HG03139 (cell line): ENCODE results near the gene ZNHIT6.

ENCODE experiments used
- ATAC-seq: cut with Tn5 transposase; IDR thresholded peaks from one replicate; pipeline ENCODE4 v1.9.1; 2021; ENCODE audit not compliant: unreplicated experiment

Gene ZNHIT6

DNA sequence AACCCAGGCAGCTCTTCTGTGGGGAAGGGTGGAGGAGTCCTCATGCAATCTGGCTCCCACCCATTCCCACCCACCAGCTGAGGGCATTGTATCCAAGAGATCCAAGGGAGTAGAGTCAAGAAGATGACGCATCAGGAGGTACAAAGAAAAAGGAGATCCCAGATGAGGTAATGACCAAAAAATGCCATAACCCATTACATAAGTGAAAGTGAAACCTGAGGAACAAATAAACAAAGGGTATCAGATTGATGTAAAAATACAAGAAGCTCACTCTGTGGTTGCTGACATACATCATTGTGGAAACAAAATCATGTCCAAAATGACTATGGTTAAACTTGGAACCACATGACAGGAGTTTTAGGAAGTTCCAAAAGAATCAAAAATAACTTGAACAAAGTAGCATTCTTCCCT lies 85.2 kb downstream of the ZNHIT6 start:
- no peak for ATAC-seq

DNA sequence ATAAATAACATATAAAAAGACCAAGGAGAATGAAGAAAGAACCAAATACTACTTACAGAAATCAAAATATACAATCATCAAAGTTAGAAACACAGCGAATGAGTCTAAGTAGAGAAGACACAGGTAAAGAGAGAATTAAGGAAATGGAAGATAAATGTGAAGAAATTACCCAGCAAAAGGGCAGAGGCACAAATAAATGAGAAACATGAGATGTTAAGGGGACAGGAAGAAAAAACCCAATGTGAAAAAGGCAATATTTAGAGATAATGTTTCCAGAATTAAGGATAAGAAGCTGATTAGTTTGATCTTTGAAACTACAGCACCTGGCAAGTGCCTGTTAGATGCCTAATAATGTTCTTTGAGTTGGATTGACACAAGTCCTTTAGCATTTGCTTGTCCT lies 86.8 kb downstream of the ZNHIT6 start:
- ATAC-seq = no peak

DNA sequence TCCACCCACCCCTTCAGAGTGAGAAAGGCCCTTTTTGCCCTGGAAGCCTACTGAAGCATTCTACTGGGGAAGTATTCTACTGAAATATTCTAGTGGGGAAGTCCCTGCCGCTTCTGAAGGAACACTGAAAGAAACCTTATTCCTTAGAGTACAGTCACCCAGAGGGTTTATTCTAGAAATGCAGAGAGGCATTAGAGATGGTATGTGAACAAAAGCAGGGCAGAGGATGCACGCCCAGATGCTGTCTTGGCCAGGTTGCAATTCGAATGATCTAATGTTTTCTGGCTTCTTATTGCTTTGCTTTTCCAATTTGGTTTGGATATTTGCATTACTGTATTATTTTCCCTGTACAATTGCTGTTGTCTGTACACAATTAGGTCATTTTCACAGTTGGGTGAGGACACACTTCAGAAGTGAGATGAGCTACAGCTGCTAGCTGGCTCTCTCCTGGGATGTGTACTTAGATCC lies 90.6 kb downstream of the ZNHIT6 start:
- ATAC-seq = no peak

DNA sequence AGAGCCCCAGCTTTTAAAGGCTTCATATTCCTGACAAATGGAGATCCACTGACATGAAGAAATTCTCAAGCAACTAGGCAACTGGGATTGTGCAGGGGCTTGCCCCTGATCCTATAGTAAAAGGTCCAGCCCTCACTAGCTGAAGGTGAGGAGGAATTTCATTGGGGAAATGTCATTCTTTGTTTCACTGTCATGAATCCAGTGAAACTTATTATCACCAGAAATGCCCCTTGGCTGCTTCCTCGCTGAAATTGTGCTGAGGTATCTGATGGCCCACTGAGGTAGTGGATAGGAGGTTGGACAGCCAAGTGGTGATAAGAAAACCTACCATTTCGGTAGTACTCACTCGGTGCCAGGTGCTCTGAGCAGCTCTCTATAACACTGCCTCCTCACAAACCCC lies 91.5 kb downstream of the ZNHIT6 start:
- ATAC-seq = no peak

DNA sequence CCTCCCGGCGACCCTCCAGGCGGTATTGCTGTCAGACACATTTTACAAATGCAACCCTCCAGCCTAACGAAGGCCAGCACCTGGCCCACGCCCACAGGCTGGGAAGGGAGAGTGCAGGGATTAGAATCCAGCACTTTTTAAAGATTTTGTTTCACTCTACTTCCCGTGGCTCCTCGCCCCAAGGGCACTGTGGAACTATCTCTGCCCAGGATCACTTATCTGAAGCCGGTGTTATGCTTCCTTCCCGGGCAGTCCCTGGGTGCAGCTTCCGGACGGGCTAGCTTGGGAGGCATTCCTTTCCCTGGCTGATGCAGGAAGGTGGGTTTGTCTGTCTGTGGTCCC lies 91.9 kb downstream of the ZNHIT6 start:
- no peak for ATAC-seq

DNA sequence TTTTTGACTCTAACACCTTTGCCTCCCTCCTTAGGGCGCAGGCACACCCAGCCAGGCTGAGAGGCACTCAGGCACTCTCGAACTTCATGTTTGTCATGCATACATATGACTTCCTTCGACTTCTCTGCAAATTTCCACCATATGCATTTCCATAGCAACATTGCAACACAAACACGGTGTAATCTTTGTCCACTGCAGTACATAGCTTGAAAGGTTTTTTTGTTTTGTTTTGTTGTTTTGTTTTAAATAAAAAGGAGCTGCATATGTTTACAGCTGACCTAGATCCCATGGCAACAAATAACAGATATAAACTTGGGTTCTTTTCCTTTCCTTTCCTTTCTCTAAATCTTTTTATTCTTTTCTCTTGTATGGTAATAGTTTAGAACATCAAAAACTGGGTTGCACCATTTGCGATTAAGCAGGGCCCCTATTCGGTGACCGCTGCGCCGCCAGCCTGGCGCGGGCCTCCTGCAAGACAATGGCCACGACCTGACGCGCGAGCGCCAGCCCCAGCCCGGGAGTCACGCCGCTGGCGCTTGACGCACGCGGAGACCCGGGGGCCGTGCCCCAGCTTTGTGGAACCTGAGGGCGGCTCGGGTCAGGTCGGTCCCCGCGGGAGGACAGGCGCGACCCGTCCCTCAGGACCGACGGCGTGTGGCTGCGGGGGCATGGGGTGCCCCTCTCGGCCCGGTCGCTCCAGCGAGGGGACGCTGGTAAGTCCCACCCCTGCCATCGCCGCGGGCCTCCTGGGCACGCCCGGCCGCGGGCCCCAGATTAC lies 92.5 kb downstream of the ZNHIT6 start:
- no peak for ATAC-seq

DNA sequence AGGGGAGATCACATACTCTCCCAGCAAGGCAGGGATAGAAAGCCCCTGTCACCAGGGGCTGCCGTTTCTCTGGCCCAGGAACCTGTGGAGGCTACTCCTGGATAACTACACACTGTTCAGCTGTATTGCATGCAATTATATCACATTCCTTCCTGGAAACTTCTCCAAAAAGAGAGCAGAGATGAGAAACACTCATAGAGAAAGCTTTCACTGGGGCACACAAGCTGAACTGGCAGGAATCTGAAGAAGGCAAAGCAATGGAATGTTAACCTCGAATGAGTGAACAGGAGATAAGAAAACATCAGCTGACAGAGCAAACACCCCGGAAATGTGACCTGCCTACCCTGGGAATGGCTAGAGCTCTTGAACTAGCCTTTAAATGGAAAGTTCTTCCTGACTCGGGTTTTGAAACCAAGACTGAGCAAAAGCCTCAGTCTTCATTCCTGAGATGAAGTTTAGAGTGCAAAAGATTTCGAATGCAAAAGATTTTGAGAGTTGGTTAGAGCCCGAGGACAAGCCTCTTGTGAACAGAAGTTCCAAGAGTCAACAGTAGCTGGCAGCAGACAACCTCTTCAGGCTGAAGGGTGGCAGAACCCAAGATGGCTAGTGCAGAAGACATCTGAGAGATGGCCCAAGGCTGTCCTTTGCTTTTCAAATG lies 95.4 kb downstream of the ZNHIT6 start:
- no peak for ATAC-seq

DNA sequence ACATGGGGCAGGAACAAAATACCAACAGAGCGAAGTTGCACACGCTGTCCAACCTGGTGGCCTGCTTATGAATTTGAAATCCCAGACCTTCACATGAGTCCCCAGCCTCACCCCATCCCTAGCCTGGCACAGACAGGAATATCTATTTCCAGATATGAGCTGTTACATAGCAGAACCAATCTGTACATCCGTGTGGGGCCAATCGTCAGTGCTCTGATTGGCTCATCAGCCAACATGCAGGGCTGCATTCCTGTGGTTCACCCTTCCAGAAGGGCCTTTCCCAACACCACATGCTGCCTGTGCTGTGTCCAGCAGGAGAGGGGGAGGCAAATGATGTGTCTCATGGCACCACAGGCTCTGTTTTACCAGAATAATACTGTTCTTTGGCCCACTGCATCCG lies 96.4 kb downstream of the ZNHIT6 start:
- ATAC-seq = no peak

DNA sequence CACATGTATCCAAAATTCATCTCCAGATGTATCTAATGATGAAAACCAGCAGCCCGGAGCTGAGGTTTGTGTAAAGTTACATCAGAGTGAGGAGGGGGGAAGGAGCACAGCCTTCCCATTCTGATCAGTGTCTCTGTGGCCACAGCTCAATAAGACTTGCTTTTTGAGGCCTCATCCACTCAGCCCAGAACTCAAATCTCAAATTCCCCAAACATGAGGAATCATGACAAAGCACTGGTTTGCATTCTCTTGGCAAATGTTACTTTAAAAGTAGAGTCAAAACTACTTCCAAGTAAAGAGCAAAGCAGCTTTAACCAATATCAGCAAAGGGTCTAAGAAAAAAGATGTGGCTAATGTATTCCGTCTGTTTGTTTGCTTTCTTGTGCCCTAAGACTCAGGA lies 96.8 kb downstream of the ZNHIT6 start:
- no peak for ATAC-seq

DNA sequence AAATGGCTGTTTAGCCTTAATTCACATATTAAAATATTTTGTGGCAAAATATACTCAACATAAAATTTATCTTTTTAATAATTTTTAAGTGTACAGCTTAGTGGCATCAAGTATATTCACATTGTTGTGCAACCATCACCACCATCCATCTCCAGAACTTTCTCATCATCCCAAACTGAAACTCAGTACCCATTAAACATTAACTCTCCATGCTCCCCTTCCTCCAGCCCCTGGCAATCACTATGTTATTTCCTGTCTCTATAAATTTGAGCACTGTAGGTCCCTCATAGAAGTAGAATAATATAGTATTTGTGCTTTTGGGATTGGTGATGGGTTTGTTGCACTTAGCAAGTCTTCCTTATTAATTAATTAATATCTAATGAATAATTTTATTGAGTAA lies 98.3 kb downstream of the ZNHIT6 start:
- ATAC-seq = no peak

DNA sequence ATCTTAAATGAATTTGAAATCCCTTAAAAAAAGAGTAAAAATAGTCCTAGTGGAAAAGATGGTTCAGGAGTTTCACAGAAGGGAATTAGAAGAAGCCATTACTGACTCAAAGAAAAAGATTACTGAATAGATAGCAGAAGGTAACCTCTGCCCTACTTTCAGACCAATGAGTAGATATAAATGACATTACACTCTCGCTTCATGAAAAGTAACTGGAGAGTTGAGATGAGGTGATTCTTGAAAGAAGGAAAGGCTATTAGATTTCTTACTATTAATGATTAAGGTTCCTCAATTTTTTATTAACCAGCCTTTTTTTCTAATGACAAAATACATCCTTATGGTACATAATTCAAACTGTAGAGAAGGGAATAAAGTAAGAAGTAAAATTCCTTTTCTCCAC lies 99.4 kb downstream of the ZNHIT6 start:
- ATAC-seq = no peak

DNA sequence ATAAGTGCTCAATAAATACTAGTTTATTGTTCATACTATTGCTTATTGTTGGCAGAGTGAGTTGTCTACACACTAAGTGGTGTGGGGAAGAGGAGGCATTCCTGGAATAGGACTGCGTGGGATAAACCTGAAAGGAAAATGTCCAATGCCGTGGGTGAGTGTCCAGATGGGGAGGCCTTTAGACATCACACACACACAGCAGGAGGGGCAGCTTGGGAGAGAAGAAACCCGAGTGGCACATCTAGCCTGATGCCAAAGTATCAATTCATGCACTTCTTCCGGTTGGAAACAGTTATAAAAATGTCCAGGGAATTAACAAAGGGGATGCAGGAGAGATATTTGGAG lies 100.3 kb downstream of the ZNHIT6 start:
- no peak for ATAC-seq

DNA sequence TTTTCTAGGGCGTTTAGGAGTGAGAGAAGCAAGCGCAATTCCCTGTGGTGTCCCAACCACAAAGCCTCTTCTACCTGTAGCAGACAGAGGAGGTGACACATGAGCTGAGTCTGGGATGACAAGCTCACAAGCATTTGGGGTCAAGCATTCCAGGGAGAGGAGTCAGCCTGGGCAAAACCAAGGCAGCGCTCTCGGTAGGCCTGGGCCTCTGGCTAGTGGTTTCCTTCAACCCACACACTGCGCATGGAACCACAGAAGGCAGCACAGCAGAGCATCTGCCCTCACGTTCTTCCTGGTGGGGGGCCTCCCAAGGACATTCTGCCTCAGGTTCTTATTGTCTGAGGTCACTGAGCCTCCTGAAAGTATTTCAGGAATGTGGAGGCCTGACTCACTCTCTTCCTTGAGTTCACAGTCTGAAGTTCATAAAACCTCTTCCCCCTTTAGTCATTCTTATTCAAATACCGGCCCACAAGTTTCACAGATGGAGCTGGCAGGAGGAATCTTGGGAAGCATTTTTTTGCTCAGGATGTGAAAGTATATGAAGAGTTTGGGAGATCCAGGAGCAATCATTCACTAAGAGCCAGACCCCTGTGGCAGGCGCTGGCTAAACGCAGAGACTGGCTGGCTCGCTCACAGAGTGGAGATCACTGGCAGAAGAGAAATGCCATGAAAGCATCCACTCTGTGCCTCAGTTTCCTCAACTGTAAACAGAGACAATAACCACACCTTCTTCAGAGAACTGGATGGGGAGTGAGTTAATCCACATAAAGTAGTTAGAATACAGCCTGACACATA lies 100.9 kb downstream of the ZNHIT6 start:
- ATAC-seq = no peak

DNA sequence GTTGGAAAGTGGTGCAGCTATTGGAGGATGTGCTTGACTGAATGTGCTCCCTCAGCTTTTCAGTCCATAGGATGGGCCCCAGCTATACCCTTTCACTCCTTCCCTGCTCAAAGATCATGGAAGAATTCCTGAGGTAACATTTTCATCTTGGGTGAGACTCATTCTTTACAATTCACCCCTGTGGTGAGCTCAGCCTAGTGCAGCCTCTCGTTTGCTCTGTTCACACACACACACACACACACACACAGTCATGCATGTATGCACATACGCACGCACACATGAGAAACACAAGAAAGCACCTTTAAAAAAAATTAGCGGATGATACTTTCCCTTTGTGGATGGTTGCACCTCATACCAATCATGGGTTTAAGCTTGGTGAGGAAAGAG lies 101.8 kb downstream of the ZNHIT6 start:
- no peak for ATAC-seq

DNA sequence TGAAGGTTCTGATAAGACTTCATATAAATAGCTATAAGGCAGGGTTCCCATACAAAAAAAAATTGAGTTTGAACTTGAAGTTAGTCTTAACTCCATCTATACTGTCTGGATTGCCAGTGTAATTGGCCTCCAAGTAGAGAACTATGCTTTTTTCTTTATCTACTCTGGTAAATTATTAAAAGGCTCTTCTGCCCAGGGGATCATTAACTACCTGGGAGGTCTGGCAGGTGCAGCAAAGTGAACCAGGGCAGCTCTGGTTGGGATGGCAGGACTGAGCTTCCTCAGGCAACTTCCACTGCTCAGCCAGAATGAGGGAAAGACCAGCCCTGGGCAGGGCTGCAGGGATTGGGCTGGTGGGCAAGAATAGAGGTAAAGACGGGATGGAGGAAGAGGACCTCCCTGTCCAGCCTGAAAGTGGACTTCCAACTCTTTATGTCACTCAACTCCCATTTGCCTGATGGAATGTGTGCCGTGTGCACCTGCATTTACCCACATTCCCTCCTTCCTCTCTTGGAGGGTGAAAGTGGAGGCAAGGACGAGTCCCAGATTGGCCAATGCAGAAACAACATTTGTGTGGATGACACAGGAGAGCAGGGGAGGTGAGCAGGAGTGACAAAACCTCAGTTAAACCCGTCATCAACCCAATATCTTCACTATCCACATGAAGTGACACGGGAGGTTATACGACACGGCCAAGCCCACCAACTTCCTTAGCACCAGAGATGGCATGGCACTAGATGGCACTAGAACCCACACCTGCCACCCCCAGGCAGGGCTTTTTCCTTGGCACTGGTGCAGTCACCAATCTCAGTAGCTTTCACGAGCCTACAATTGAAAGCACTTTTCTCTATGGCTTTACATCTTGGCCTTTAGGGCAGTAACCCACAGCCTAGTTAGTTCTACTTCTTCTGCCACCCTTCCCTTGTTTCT lies 102.5 kb downstream of the ZNHIT6 start:
- ATAC-seq = no peak

DNA sequence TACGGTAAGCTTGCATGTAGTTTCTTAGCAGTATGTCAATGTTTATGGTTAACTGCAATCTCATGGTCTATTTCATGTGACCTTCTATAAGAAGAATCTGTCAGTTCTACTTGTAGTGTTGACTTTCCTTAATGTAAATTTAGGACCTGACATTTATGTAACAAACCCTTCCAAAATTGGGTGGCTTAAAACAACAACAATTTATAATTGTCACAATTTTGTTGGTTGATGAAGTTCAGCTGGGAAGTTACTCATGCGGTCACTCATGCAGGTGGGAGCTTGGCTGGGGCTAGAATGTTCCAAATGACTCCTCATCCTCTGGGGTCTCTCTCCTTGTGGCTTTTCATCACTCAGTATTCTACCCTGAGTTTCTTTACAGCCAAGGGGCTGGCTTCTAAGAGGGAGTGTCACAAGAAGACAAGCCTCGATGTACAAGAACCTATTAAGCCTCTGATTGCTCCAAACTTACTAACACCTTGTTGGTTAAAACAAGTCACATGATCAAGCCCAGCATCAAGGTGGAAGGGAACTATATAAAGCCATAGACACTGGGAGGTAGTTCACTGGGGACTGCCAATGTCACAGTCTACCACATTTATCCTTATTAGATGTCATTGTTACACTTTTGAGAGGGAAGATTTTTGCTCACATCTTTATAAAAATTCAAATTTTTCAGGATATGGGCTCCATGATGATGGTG lies 103.8 kb downstream of the ZNHIT6 start:
- no peak for ATAC-seq

DNA sequence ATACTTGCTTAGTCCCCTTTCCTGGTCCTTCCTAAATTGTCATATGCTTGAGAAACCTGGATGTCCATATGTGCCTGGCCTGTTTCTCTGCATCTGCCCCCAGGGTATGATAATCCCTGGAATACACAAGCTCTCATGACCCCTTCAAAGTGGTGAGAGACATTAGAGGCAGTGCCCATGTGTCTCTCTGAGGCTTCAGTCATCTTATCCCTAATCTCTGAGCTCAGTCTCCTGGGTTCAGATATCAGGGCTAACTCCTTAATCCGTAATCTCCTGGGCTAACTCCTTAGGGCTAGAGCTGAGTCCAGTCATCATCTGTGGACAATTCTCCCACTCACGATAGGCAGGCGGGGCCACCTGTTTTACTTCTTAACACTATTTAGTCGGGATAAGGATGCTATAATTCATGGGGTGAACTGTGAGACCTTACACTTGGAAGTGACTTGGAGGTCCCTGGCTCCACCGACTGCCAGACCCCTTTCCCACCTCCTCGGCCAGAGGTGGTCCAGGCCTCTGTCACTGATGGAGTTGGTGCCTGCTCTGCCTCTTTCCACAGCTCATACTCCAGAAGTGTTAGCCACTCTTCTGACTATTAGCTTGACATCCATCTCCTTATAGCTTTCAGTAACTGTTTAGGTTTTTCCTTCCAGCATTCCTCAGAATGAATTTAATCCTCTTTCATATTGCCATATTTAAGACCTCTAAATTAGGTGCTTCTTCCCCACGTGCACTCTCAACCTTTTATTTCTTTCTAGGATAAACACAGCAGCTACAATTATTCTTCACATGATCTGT lies 105.0 kb downstream of the ZNHIT6 start:
- ATAC-seq = no peak

DNA sequence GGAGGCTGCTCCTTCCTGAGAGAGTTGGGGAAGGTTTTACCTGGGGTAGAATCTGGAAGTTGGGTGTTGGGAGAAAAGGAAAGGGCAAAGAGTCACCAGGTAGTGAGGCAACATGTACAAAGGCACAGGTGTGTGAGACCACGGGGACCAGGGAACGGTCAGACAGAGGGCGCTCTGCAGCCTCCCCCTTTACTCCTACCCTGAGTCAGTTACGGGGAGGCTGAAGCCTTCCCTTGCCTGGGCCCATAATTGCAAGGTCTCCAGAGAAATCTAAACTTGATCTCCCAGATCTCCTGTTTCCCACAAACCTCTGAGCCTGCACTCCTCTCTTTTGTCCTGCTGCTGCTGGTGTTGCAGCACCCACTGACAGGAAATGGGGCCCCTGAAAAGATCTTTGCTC lies 105.7 kb downstream of the ZNHIT6 start:
- ATAC-seq = no peak

DNA sequence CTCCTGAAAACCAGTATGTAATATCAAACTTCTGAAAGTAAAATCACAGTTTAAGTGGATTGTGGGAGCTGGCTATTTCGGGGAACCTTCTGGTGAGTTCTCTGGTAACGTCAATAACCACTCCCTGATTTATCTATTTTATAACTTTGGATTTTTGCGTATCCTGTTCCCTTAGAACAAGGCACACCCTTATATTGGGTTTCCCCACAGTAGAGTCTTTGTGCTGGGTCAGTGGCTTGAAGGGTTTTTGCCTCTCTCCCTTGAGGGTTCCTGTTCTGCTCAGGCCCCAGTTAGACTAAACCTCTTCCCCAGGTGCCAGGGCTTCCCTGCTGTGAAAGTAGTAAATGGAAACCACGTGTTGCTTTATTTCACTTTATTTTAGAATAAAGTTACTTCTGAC lies 106.3 kb downstream of the ZNHIT6 start:
- no peak for ATAC-seq

DNA sequence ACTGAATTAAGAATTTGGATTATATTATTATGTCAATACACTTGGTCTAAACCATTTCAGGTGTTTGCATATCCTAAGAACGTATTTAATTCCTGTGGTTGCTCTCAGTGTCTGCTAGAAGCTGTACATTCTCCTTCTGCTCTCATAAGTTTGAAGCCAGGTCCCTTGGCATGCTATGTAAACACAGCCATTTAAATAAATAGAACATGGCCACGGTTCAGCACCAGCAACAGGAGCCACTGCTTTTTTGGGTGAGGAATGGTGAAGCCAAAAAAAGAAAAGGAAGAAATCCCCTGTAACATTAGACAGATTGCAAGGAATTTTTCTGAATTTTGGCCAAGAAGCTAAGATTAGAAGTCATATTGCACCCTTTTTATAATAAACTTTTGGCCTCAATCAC lies 108.6 kb downstream of the ZNHIT6 start:
- no peak for ATAC-seq
